Psoas muscle (tissue), 8 donors: ENCODE results near the gene P3H4. TPM values are rescaled to one million over a fixed set of nuclear protein-coding genes. Genes with fewer than 3 reads are reported as not detected.

ENCODE experiments used
- ATAC-seq, 4 donors: fragments of 200-7000 bp; cut with Tn5 transposase; one replicate each; pipeline ENCODE4 v1.9.1; 2020; ENCODE audit warnings: moderate library complexity in 3 of 4, mild to moderate bottlenecking in 2 of 4
- DNase-seq, 2 donors: peaks; one replicate each; pipeline ENCODE4 v3.0.0-alpha.2; 2020
- H3K27ac ChIP-seq: fragments of 200-600 bp; one replicate; pipeline ENCODE4 v1.8.0; 2022
- H3K27me3 ChIP-seq, 3 donors: fragments of 200-600 bp in 1 of 3; one replicate each; pipeline versions ENCODE4 v1.6.1 to v1.8.0; 2013 to 2022; ENCODE audit warnings: low read length in 2 of 3, mild to moderate bottlenecking in 2 of 3, moderate library complexity in 1 of 3; ENCODE audit not compliant: insufficient read depth in 3 of 3
- H3K36me3 ChIP-seq, 2 donors: fragments of 200-600 bp in 1 of 2; one replicate each; pipeline versions ENCODE4 v1.6.1 to v1.8.0; 2013 to 2022; ENCODE audit warnings: low read depth in 1 of 2, mild to moderate bottlenecking in 1 of 2, moderate library complexity in 1 of 2; ENCODE audit not compliant: insufficient read depth in 1 of 2
- H3K4me1 ChIP-seq: fragments of 200-600 bp; one replicate; pipeline ENCODE4 v1.8.0; 2022
- H3K4me3 ChIP-seq: fragments of 200-600 bp; one replicate; pipeline ENCODE4 v1.8.0; 2022; ENCODE audit warnings: mild to moderate bottlenecking
- H3K9me3 ChIP-seq: fragments of 200-600 bp; one replicate; pipeline ENCODE4 v1.8.0; 2022
- whole genome bisulfite sequencing, 3 donors: extraction: QIAGEN DNeasy Blood & Tissue Kit; methylation state at CpG; one replicate each; pipeline versions ENCODE4 v1.1.6 to v1.1.7; 2013; 5-methylcytosine and 5-hydroxymethylcytosine counted together
- intact Hi-C, 2 donors: fragments of 100-400 bp; cut with DNase I; formaldehyde crosslinking; loops; one replicate each; pipeline versions ENCODE4 v1.11.0 to v1.14.2; 2022
- polyA plus RNA-seq, 3 donors: library from polyadenylated mRNA; stranded (reverse); fragments of 200-250 nt; gene quantifications; one replicate each; pipeline ENCODE4 v1.2.3, GENCODE V29; 2013
- total RNA-seq, 4 donors: library from RNA; stranded (reverse); fragmentation: NEBNext Ultra II Directional in 2 of 4; extraction: Animal tissue kit (Norgen Biotek cat#: 25700) in 2 of 4; gene quantifications; one replicate each; pipeline versions ENCODE4 v1.2.1 to v1.2.4, GENCODE V29; 2021 to 2023
- TF ChIP-seq, protein P1 (sequence below): fragments of 200-600 bp; IDR thresholded peaks from one replicate; pipeline ENCODE4 v1.8.0; 2022; ENCODE audit warnings: antibody characterized with exemption
- donor health status: healthy with polysubstance abuse.
- donor health status: DM: no; HTN: no; CAD: no; lungs with moderate emphysema.
- donor health status: Bipolar disorder and iron deficiency.
- donor health status: healthy.
- donor health status: DM: yes; HTN: yes; CAD: no.
- donor health status: DM: no; HTN: no; CAD: no.
- donor health status: DM: no; HTN: no; CAD: no.
- donor health status: DM: yes; HTN: yes; CAD: no.

The P3H4 gene
- total and polyA plus RNA-seq, 7 donors, result 0.58 to 3.4 (median 1.7) TPM

DNA sequence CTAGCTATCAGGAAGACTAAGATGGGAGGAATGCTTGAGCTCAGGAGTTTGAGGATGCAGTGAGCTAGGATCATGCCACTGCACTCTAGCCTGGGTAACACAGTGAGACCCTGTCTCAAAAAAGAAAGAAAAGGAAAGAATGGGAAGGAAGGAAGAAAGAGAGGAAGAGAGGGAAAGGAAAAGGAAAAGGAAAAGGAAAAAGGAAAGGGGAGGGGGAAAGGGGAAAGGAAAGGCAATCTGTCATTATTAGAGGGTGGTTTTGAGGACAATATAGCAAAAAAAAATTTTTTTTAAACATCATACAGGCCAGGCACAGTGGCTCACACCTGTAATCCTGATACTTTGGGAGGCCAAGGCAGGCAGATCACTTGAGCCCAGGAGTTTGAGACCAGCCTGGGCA, 45.6 kb downstream of the P3H4 start:
- DNase-seq, result no peak
- Histone ChIP-seq H3K27me3 (no peaks in the 10 kb centered on the region), H3K36me3 (peaks cover 0 to 99% of the 10 kb centered on the region in 2 donors), H3K27ac (no peak overlapping the region), H3K9me3 (no peaks in the 10 kb centered on the region), H3K4me3 (no peak overlapping the region), H3K4me1 (no peaks in the 10 kb centered on the region)
- intact Hi-C loops, result no loop called here
- no peak for ATAC-seq
- TF ChIP-seq, protein P1, sequence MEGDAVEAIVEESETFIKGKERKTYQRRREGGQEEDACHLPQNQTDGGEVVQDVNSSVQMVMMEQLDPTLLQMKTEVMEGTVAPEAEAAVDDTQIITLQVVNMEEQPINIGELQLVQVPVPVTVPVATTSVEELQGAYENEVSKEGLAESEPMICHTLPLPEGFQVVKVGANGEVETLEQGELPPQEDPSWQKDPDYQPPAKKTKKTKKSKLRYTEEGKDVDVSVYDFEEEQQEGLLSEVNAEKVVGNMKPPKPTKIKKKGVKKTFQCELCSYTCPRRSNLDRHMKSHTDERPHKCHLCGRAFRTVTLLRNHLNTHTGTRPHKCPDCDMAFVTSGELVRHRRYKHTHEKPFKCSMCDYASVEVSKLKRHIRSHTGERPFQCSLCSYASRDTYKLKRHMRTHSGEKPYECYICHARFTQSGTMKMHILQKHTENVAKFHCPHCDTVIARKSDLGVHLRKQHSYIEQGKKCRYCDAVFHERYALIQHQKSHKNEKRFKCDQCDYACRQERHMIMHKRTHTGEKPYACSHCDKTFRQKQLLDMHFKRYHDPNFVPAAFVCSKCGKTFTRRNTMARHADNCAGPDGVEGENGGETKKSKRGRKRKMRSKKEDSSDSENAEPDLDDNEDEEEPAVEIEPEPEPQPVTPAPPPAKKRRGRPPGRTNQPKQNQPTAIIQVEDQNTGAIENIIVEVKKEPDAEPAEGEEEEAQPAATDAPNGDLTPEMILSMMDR, result no peak

DNA sequence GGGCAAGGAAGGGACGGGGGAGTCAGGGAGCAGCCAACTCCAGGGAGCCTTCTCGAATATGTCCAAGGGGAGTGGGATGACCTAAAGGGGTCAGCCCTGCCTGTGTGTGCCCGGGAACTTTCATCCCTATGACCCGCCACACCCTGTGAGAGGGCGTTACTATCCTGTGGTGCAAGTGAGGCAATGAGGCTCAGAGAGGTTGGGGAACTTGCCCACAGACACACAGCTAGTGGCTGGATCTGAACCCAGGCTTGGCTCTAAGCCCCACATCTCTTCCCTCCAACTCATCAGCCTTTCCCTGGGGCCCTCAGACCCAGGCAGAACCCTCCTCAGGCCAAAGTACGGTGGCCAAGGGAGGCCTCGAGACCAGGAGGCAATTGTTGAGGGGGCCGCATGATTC, 48.4 kb downstream of the P3H4 start:
- no peak for DNase-seq
- TF ChIP-seq, protein P1, result no peak
- no peak overlapping the region for H3K4me3 ChIP-seq
- 91 to 97% (median 92%) methylated on average over 8 of the region's 8 CpGs for WGBS, 3 donors
- no peaks in the 10 kb centered on the region for H3K4me1 ChIP-seq
- no peak overlapping the region for H3K27ac ChIP-seq
- ATAC-seq, result no peak
- H3K27me3 ChIP-seq, result no peaks in the 10 kb centered on the region
- H3K36me3 ChIP-seq, result peaks cover 0 to 98% of the 10 kb centered on the region in 2 donors
- H3K9me3 ChIP-seq, result no peaks in the 10 kb centered on the region
- intact Hi-C loops, result no loop called here

DNA sequence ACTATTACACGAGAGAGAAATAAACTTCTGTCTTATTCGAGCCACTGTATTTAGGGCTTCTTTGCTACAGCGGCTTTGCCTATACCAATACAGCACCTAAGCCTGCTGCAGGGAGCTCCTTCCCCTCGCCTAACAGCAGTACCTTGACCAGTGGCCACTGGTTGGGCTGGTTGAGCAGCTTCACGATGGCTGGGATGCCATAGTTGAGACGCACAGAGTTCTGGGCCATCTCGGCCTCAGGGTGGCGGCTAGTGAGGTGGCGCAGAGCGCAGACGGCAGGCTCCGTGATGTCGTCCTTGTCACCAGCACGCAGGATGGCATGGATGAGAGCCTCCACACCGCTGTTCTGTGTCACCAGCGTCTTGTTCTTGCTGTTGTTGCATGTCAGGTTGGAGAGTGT, 48.9 kb downstream of the P3H4 start:
- no peak for ATAC-seq
- H3K27me3 ChIP-seq, result no peaks in the 10 kb centered on the region
- H3K27ac ChIP-seq, result no peak overlapping the region
- peaks cover 0 to 98% of the 10 kb centered on the region in 2 donors for H3K36me3 ChIP-seq
- no peak for DNase-seq
- no peak overlapping the region for H3K4me3 ChIP-seq
- 94 to 96% (median 94%) methylated on average over 16 of the region's 16 CpGs for WGBS, 3 donors
- H3K9me3 ChIP-seq, result no peaks in the 10 kb centered on the region
- TF ChIP-seq, protein P1, result no peak
- H3K4me1 ChIP-seq, result no peaks in the 10 kb centered on the region
- intact Hi-C loops, result no loop called here

DNA sequence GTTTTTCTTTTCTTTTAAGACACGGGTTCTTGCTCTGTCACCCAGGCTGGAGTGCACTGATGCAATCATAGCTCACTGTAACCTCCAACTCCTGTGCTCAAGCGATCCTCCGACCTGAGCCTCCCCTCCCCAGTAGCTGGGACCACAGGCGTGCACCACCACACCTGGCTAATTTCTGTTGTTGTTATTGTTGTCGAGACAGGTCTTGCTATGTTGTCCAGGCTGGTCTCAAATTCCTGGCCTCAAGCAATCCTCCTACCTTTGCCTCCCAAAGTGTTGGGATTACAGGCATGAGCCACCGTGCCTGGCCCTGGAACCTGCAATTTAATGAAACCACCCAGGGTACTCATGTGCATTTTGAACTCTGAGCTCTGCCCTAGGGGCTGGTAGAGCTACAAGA, 49.4 kb downstream of the P3H4 start:
- no peaks in the 10 kb centered on the region for H3K4me1 ChIP-seq
- TF ChIP-seq, protein P1, result no peak
- ATAC-seq (no peak), DNase-seq (no peak)
- no peaks in the 10 kb centered on the region for H3K9me3 ChIP-seq
- 84 to 95% (median 93%) methylated on average over 6 of the region's 6 CpGs for WGBS, 3 donors
- no peak overlapping the region for H3K27ac ChIP-seq
- H3K4me3 ChIP-seq, result no peak overlapping the region
- H3K36me3 ChIP-seq, result peaks cover 0 to 98% of the 10 kb centered on the region in 2 donors
- intact Hi-C loops, result no loop called here
- H3K27me3 ChIP-seq, result no peaks in the 10 kb centered on the region

DNA sequence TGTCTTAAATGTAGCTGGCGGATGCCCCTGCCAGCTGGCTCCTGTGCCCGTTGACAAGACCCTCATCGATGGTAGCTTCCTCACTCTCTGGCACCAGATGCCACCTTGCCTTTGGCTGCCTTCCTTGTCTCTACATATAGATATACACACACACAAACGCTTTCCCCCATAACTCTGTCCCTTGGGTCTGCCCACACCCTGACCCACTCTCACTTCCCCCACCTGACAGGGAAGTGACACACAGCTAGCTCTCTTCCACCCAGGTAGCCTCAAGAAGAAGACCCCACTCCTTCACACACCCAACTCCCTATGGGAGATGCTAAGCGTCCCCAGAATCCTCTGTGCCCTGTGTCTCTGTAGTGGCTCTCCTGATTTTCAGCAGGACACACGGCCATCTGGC, 50.9 kb downstream of the P3H4 start:
- Histone ChIP-seq H3K27me3 (no peaks in the 10 kb centered on the region), H3K36me3 (peaks cover 0 to 98% of the 10 kb centered on the region in 2 donors), H3K4me3 (no peak overlapping the region), H3K4me1 (no peaks in the 10 kb centered on the region), H3K9me3 (no peaks in the 10 kb centered on the region), H3K27ac (no peak overlapping the region)
- DNase-seq (no peak), ATAC-seq (no peak)
- WGBS, 3 donors, result 77 to 83% (median 82%) methylated on average over 6 of the region's 6 CpGs
- intact Hi-C loops, result no loop called here
- TF ChIP-seq, protein P1, result no peak
